GM12872 (cell line): Measurements from ENCODE around the gene CARD6.

Experiments used
- CTCF ChIP-seq: IDR thresholded peaks from 3 replicates; pipeline ENCODE4 v1.5.1; 2011; ENCODE audit warnings: low read depth, mild to moderate bottlenecking, low read length, moderate library complexity; ENCODE audit not compliant: insufficient read depth

Gene CARD6

GRCh38 chr5:40853632-40854192, 12.5 kb downstream of the CARD6 start:
- TF ChIP-seq CTCF = no peak

DNA sequence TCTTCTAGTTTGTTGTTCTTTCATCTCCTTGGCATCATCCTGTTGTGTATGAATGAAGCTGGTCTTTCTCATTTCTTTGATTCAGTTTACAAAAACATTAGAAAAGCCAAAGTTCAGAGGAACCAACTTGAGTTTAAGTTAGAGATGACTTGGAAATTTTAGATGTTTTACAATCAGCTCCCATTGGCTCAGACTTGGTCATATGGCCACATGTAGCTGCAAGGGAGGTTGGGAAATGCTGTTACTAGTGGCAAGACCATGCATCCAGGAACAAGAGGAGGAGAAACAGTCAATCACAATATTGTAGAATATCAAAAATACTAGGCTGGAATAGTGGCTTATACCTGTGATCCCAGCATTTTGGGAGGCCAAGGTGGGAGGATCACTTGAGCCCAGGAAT, 19.5 kb downstream of the CARD6 start:
- no peak for TF ChIP-seq CTCF

GRCh38 chr5:40866844-40867243, 25.7 kb downstream of the CARD6 start:
- TF ChIP-seq CTCF = no peak

GRCh38 chr5:40869384-40869783, 28.2 kb downstream of the CARD6 start:
- TF ChIP-seq CTCF = no peak

DNA sequence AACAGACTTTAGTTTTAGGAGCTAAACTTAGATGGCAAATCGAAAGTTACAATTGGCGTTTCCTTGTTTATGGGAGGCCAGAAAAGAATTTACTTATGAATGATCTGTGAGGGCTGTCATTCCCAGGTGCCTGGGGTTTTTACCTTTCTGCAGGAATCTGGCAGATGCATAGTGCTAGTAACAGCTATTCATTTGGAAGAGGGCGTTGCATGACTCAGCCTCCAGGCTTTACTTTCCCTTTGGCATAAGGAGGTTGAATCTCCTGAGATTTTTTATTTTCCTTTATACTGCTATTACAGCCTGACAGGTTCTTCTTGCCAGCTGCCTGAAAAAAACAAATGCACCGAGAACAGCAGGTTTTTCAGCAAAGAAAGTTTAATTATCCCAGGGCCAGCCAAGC, 30.0 kb downstream of the CARD6 start:
- TF ChIP-seq CTCF = no peak

- TF ChIP-seq CTCF = no peak
Measured at GRCh38 chr5:40873286-40873880, 32.2 kb downstream of the CARD6 start.

GRCh38 chr5:40875958-40876357, 34.8 kb downstream of the CARD6 start:
- TF ChIP-seq CTCF = no peak
